SK-N-SH treated with all-trans-retinoic acid at 6 μM for 48 hours (cell line): ENCODE results near the gene RBMS1.

ENCODE experiments used
- ATAC-seq: fragments of 200-7000 bp; cut with Tn5 transposase; 3 replicates; pipeline ENCODE4 v1.9.1; 2020; ENCODE audit warnings: mild to moderate bottlenecking, moderate library complexity
- ARNTL ChIP-seq: fragments of 450-650 bp; formaldehyde crosslinking; IDR thresholded peaks from 2 replicates; pipeline ENCODE4 v1.5.0; 2020; ENCODE audit warnings: low read depth, mild to moderate bottlenecking, moderate library complexity, borderline replicate concordance
- BACH2 ChIP-seq: fragments of 250-450 bp; sonication (Bioruptor Pico); IDR thresholded peaks from 2 replicates; pipeline ENCODE4 v1.9.0; 2021; ENCODE audit warnings: mild to moderate bottlenecking, borderline replicate concordance
- CSDC2 ChIP-seq: fragments of 250-450 bp; sonication (Bioruptor Pico); IDR thresholded peaks from 2 replicates; pipeline ENCODE4 v1.5.0; 2020; ENCODE audit warnings: mild to moderate bottlenecking, moderate library complexity
- ESRRG ChIP-seq: fragments of 250-450 bp; sonication (Bioruptor Pico); IDR thresholded peaks from 2 replicates; pipeline ENCODE4 v1.6.1; 2021; ENCODE audit warnings: mild to moderate bottlenecking
- GLIS3 ChIP-seq: fragments of 250-450 bp; sonication (Bioruptor Pico); IDR thresholded peaks from 2 replicates; pipeline ENCODE4 v1.5.0; 2020; ENCODE audit warnings: mild to moderate bottlenecking, moderate library complexity
- OSR1 ChIP-seq: fragments of 250-450 bp; sonication (Bioruptor Pico); IDR thresholded peaks from 2 replicates; pipeline ENCODE4 v1.8.0; 2022; ENCODE audit warnings: moderate library complexity, mild to moderate bottlenecking, inconsistent platforms
- PPARA ChIP-seq: fragments of 250-450 bp; sonication (Bioruptor Pico); IDR thresholded peaks from 2 replicates; pipeline ENCODE4 v1.5.0; 2020; ENCODE audit warnings: mild to moderate bottlenecking, borderline replicate concordance
- RARB ChIP-seq: fragments of 250-450 bp; sonication (Bioruptor Pico); IDR thresholded peaks from 2 replicates; pipeline ENCODE4 v1.8.0; 2021; ENCODE audit warnings: mild to moderate bottlenecking, moderate library complexity
- SNAI2 ChIP-seq: fragments of 250-450 bp; sonication (Bioruptor Pico); IDR thresholded peaks from 2 replicates; pipeline ENCODE4 v1.5.0; 2020; ENCODE audit warnings: mild to moderate bottlenecking, moderate library complexity
- TCF4 ChIP-seq: fragments of 250-450 bp; sonication (Bioruptor Pico); IDR thresholded peaks from 2 replicates; pipeline ENCODE4 v1.8.0; 2021; ENCODE audit warnings: mild to moderate bottlenecking, moderate library complexity, borderline replicate concordance
- TOX ChIP-seq: fragments of 250-450 bp; sonication (Bioruptor Pico); IDR thresholded peaks from 2 replicates; pipeline ENCODE4 v1.8.0; 2021; ENCODE audit warnings: mild to moderate bottlenecking, moderate library complexity, borderline replicate concordance
- ZC3H10 ChIP-seq: fragments of 250-450 bp; sonication (Bioruptor Pico); IDR thresholded peaks from 2 replicates; pipeline ENCODE4 v1.5.1; 2021; ENCODE audit warnings: mild to moderate bottlenecking, moderate library complexity
- ZFP3 ChIP-seq: fragments of 250-450 bp; sonication (Bioruptor Pico); IDR thresholded peaks from 2 replicates; pipeline ENCODE4 v1.5.0; 2020; ENCODE audit warnings: mild to moderate bottlenecking, moderate library complexity
- ZFP30 ChIP-seq: fragments of 450-650 bp; formaldehyde crosslinking; IDR thresholded peaks from 2 replicates; pipeline ENCODE4 v1.5.0; 2022; ENCODE audit warnings: mild to moderate bottlenecking, moderate library complexity
- ZNF565 ChIP-seq: fragments of 450-650 bp; formaldehyde crosslinking; conservative IDR thresholded peaks from 2 replicates; pipeline ENCODE4 v1.5.0; 2020; ENCODE audit warnings: low read depth, mild to moderate bottlenecking, moderate library complexity
- ZNF70 ChIP-seq: fragments of 450-650 bp; formaldehyde crosslinking; IDR thresholded peaks from 2 replicates; pipeline ENCODE4 v1.5.0; 2020; ENCODE audit warnings: mild to moderate bottlenecking, moderate library complexity
- ZNF8 ChIP-seq: fragments of 450-650 bp; formaldehyde crosslinking; IDR thresholded peaks from 2 replicates; pipeline ENCODE4 v1.5.0; 2020; ENCODE audit warnings: mild to moderate bottlenecking, moderate library complexity
- TF ChIP-seq, protein P1 (sequence below): fragments of 250-450 bp; sonication (Bioruptor Pico); IDR thresholded peaks from 2 replicates; pipeline ENCODE4 v1.5.1; 2021; ENCODE audit warnings: mild to moderate bottlenecking, moderate library complexity
- TF ChIP-seq, protein P2 (sequence below): fragments of 250-450 bp; sonication (Bioruptor Pico); IDR thresholded peaks from 2 replicates; pipeline ENCODE4 v1.8.0; 2021; ENCODE audit warnings: low read depth, mild to moderate bottlenecking, moderate library complexity, borderline replicate concordance
- TF ChIP-seq, protein P3 (sequence below): fragments of 250-450 bp; sonication (Bioruptor Pico); IDR thresholded peaks from 2 replicates; pipeline ENCODE4 v1.5.0; 2020; ENCODE audit warnings: mild to moderate bottlenecking, moderate library complexity
- TF ChIP-seq, protein P4 (sequence below): fragments of 250-450 bp; sonication (Bioruptor Pico); IDR thresholded peaks from 2 replicates; pipeline ENCODE4 v1.5.1; 2020; ENCODE audit warnings: low read depth, mild to moderate bottlenecking, moderate library complexity
- TF ChIP-seq, protein P5 (sequence below): fragments of 250-450 bp; sonication (Bioruptor Pico); IDR thresholded peaks from 2 replicates; pipeline ENCODE4 v1.8.0; 2020; ENCODE audit warnings: mild to moderate bottlenecking, moderate library complexity, borderline replicate concordance

Gene RBMS1

DNA sequence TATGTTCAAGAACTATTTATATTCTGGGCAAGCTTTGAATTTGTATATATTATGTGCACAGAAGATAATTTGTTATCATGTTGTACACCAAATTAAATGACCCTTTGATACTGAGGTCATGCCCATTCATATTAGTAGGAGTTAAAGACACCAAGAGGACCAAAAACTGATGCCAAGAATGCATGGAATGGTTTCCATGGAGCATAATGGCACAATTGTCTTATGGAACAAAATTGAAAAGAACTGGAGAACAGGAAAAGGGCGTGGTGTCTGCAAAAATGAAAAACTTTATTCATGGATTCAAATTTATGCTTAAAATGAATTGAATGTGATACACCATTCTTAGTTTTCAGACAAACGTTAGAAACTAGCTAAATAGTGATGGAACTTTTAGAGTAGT is 24.1 kb upstream of the RBMS1 start:
- ATAC-seq: no peak
- TF ChIP-seq ZNF565 (CRISPR knock-in tag) (no peak), TCF4 (no peak), ZNF8 (CRISPR knock-in tag) (no peak), GLIS3 (CRISPR knock-in tag) (no peak), ARNTL (CRISPR knock-in tag) (no peak)

DNA sequence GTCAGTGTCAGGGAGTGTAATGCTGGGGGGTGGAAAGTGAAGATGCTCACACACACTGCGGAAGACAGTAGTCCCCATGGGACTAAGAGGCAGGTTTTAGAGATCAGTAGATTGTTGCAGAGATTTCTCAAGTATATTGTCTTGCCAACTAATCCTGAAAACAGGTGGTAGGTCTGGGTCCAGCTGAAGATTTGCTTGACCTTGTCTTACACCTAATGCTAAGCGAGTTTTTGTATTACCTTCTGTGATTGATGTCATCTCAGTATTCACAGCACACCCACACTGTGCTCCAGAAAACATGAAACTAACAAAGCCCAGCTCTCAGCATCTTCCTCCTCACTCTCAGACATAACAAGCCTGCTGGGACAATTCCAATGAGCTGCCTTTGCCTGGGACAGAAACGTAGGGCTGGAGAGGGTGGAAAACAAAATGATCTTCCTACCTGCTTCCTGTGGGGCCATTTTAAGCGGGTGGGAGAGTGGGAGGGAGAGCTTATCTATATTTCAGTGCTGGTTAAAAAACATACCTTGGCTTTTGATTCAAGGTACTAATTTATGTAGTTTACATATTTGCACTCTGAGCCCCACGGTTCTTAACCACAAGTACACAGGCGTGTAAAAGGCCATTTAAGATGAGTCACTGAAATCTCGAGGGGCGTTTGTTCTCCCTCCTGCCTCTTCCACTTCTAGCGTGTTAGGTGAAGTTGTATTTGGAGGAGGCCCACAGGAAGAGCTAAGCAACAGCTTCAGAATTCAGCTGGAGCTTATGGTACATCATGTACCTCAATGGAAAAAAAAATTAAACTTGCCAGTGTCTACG is 23.1 kb upstream of the RBMS1 start:
- no peak for ATAC-seq

DNA sequence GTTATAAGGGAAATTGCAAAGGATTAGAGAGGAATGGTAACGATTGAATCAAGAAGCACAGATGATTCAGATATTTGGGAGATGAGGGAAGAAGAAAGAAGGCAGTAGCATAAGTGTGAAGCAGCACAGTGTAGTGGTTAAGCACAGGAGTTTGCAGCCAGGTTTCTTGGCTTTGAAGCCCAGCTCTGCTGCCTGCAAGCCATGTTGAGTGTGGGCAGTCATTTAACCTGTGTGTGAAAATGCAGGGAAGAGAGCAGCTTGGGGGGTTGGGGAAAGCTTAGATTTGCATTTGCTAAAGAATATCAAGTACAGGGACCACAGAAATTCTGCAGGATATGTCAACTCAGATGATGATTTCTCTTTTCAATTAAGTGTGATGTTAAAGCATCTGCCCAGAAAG is 21.5 kb upstream of the RBMS1 start:
- ATAC-seq: no peak
- no peak for TF ChIP-seq ZC3H10 (CRISPR knock-in tag)
- no peak for TF ChIP-seq OSR1 (CRISPR knock-in tag)
- no peak for TF ChIP-seq GLIS3 (CRISPR knock-in tag)
- TF ChIP-seq SNAI2 (CRISPR knock-in tag): no peak
- TF ChIP-seq ZNF8 (CRISPR knock-in tag): no peak
- TF ChIP-seq TOX (CRISPR knock-in tag): no peak
- no peak for TF ChIP-seq CSDC2 (CRISPR knock-in tag)
- no peak for TF ChIP-seq ZNF70 (CRISPR knock-in tag)
- TF ChIP-seq ARNTL (CRISPR knock-in tag): no peak
- TF ChIP-seq TCF4: no peak
- TF ChIP-seq ZFP30 (CRISPR knock-in tag): no peak
- TF ChIP-seq, protein P1, sequence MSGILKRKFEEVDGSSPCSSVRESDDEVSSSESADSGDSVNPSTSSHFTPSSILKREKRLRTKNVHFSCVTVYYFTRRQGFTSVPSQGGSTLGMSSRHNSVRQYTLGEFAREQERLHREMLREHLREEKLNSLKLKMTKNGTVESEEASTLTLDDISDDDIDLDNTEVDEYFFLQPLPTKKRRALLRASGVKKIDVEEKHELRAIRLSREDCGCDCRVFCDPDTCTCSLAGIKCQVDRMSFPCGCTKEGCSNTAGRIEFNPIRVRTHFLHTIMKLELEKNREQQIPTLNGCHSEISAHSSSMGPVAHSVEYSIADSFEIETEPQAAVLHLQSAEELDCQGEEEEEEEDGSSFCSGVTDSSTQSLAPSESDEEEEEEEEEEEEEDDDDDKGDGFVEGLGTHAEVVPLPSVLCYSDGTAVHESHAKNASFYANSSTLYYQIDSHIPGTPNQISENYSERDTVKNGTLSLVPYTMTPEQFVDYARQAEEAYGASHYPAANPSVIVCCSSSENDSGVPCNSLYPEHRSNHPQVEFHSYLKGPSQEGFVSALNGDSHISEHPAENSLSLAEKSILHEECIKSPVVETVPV (CRISPR knock-in tag): no peak
- TF ChIP-seq BACH2 (CRISPR knock-in tag): no peak
- TF ChIP-seq, protein P2, sequence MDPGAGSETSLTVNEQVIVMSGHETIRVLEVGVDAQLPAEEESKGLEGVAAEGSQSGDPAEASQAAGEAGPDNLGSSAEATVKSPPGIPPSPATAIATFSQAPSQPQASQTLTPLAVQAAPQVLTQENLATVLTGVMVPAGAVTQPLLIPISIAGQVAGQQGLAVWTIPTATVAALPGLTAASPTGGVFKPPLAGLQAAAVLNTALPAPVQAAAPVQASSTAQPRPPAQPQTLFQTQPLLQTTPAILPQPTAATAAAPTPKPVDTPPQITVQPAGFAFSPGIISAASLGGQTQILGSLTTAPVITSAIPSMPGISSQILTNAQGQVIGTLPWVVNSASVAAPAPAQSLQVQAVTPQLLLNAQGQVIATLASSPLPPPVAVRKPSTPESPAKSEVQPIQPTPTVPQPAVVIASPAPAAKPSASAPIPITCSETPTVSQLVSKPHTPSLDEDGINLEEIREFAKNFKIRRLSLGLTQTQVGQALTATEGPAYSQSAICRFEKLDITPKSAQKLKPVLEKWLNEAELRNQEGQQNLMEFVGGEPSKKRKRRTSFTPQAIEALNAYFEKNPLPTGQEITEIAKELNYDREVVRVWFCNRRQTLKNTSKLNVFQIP (CRISPR knock-in tag): no peak

More for the DNA sequence above, 23.1 kb upstream of the RBMS1 start:
- TF ChIP-seq, protein P2 (CRISPR knock-in tag): no peak
- TF ChIP-seq, all 23 proteins: peak for 0

DNA sequence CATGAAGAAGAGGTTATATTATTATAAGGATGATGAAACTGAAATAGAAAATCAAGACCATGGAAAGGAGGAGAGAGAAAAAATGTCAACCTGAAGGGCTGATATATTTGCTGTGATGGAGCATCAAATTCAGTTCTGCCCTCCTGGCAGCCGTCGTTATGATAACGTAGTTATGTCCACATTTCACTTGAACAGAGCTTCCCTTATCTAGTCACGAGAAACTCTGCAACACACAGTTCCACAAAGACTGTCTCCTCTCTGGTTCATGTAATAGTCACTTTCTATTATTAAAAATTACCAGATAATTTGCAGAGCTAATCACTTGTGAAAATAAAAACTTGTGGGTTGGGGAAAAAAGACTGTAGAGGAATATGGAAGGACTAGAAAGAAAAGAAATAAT is 19.5 kb upstream of the RBMS1 start:
- ATAC-seq: peak; percentile 56; the same call in 1 of the 3 replicates
- TF ChIP-seq BACH2 (CRISPR knock-in tag) (no peak), ZFP30 (CRISPR knock-in tag) (no peak), ZFP3 (CRISPR knock-in tag) (no peak), ARNTL (CRISPR knock-in tag) (no peak), PPARA (CRISPR knock-in tag) (no peak), ZC3H10 (CRISPR knock-in tag) (no peak), GLIS3 (CRISPR knock-in tag) (no peak), RARB (CRISPR knock-in tag) (no peak), ESRRG (no peak), ZNF8 (CRISPR knock-in tag) (no peak), ZNF70 (CRISPR knock-in tag) (no peak), OSR1 (CRISPR knock-in tag) (no peak), ZNF565 (CRISPR knock-in tag) (no peak)
- TF ChIP-seq, protein P2 (CRISPR knock-in tag): no peak; the same call in 1 of the 2 replicates
- TF ChIP-seq, protein P3, sequence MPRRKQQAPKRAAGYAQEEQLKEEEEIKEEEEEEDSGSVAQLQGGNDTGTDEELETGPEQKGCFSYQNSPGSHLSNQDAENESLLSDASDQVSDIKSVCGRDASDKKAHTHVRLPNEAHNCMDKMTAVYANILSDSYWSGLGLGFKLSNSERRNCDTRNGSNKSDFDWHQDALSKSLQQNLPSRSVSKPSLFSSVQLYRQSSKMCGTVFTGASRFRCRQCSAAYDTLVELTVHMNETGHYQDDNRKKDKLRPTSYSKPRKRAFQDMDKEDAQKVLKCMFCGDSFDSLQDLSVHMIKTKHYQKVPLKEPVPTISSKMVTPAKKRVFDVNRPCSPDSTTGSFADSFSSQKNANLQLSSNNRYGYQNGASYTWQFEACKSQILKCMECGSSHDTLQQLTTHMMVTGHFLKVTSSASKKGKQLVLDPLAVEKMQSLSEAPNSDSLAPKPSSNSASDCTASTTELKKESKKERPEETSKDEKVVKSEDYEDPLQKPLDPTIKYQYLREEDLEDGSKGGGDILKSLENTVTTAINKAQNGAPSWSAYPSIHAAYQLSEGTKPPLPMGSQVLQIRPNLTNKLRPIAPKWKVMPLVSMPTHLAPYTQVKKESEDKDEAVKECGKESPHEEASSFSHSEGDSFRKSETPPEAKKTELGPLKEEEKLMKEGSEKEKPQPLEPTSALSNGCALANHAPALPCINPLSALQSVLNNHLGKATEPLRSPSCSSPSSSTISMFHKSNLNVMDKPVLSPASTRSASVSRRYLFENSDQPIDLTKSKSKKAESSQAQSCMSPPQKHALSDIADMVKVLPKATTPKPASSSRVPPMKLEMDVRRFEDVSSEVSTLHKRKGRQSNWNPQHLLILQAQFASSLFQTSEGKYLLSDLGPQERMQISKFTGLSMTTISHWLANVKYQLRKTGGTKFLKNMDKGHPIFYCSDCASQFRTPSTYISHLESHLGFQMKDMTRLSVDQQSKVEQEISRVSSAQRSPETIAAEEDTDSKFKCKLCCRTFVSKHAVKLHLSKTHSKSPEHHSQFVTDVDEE (CRISPR knock-in tag): peak; percentile 83
- TF ChIP-seq, protein P4, sequence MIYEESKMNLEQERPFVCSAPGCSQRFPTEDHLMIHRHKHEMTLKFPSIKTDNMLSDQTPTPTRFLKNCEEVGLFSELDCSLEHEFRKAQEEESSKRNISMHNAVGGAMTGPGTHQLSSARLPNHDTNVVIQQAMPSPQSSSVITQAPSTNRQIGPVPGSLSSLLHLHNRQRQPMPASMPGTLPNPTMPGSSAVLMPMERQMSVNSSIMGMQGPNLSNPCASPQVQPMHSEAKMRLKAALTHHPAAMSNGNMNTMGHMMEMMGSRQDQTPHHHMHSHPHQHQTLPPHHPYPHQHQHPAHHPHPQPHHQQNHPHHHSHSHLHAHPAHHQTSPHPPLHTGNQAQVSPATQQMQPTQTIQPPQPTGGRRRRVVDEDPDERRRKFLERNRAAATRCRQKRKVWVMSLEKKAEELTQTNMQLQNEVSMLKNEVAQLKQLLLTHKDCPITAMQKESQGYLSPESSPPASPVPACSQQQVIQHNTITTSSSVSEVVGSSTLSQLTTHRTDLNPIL (CRISPR knock-in tag): no peak
- TF ChIP-seq, protein P5, sequence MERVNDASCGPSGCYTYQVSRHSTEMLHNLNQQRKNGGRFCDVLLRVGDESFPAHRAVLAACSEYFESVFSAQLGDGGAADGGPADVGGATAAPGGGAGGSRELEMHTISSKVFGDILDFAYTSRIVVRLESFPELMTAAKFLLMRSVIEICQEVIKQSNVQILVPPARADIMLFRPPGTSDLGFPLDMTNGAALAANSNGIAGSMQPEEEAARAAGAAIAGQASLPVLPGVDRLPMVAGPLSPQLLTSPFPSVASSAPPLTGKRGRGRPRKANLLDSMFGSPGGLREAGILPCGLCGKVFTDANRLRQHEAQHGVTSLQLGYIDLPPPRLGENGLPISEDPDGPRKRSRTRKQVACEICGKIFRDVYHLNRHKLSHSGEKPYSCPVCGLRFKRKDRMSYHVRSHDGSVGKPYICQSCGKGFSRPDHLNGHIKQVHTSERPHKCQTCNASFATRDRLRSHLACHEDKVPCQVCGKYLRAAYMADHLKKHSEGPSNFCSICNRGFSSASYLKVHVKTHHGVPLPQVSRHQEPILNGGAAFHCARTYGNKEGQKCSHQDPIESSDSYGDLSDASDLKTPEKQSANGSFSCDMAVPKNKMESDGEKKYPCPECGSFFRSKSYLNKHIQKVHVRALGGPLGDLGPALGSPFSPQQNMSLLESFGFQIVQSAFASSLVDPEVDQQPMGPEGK (CRISPR knock-in tag): no peak
